GM13977 (cell line): Measurements from ENCODE around the gene GPC5.

Source experiments
- DNase-seq: peaks from one replicate; pipeline ENCODE4 v3.0.0; 2012; ENCODE audit warnings: low spot score
- in situ Hi-C: fragments of 300-500 bp; cut with MboI; formaldehyde crosslinking; loops from one replicate; pipeline ENCODE4 v1.12.0; 2022; ENCODE audit warnings: low sequenced_read_pairs, low pct_unique_long_range_greater_than_20kb, mixed read lengths, inconsistent platforms; ENCODE audit not compliant: unreplicated experiment
- TF ChIP-seq, protein P1 (sequence below): IDR thresholded peaks from 2 replicates; pipeline ENCODE4 v1.5.1; 2012; ENCODE audit warnings: mild to moderate bottlenecking, control low read depth; ENCODE audit not compliant: insufficient read depth; ENCODE audit errors: extremely low read depth, missing control alignments

GPC5 gene

DNA sequence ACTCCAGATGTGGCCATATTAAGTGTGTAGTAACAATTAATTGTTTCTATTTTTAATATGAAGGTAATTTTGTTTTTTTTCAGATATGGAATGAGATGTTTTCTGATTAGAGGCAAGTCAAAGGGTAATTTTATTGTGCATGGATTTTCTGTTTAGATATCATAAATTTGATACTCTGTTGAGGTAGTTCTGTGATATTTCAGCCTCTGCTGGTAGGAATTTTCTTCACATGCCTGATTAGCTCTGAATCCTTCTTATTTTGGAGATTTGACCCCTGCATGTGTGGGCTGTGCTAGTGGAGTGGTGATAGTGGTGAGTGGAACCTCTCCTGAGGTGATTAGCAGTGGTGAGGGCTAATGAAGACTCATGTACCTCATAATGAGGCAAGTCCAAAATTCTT, 301.4 kb downstream of the GPC5 start:
- DNase-seq = no peak
- TF ChIP-seq, protein P1, sequence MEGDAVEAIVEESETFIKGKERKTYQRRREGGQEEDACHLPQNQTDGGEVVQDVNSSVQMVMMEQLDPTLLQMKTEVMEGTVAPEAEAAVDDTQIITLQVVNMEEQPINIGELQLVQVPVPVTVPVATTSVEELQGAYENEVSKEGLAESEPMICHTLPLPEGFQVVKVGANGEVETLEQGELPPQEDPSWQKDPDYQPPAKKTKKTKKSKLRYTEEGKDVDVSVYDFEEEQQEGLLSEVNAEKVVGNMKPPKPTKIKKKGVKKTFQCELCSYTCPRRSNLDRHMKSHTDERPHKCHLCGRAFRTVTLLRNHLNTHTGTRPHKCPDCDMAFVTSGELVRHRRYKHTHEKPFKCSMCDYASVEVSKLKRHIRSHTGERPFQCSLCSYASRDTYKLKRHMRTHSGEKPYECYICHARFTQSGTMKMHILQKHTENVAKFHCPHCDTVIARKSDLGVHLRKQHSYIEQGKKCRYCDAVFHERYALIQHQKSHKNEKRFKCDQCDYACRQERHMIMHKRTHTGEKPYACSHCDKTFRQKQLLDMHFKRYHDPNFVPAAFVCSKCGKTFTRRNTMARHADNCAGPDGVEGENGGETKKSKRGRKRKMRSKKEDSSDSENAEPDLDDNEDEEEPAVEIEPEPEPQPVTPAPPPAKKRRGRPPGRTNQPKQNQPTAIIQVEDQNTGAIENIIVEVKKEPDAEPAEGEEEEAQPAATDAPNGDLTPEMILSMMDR = no peak
- in situ Hi-C loops = loop anchor here (25.0 kb wide), 1 partner anchor 313 kb away; the partner anchor contains the start of gene GPC5

DNA sequence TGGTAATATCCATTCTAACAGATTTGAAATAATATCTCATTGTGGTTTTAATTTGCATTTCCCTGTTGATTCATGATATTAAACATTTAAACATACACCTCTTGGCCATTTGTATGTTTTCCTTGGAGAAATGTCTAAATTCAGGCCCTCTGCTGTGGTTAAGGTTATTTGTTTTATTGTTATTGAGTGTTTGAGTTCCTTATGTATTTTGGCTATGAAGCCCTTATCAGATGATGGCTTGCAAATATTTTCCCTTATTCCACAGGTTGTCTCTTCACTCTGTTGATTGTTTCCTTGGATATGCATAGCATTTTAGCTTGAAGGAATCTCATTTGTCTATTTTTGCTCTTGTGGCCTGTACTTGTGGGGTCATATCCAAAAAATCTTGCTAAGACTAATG, 303.6 kb downstream of the GPC5 start:
- no peak for DNase-seq
- TF ChIP-seq, protein P1 = no peak
- in situ Hi-C loops = loop anchor here (25.0 kb wide), 1 partner anchor 315 kb away; the partner anchor contains the start of gene GPC5

DNA sequence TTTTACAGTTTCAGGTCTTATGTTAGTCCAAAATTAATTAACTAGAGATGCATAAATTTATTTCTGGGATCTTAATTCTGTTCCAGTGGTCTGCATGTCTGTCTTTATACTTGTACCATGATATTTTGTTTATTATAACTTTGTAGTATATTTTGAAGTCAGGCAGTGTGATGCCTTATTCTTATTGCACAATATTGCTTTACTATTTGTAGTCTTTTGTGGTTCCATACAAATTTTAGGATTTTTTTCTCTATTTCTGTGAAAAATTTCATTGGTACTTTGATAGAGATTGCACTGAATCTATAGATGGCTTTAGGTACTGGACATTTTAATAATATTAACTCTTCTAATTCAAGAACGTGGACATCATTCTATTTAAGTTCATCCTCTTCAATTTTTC, 304.0 kb downstream of the GPC5 start:
- in situ Hi-C loops = loop anchor here (25.0 kb wide), 1 partner anchor 315 kb away; the partner anchor contains the start of gene GPC5
- TF ChIP-seq, protein P1 = no peak
- DNase-seq = no peak

DNA sequence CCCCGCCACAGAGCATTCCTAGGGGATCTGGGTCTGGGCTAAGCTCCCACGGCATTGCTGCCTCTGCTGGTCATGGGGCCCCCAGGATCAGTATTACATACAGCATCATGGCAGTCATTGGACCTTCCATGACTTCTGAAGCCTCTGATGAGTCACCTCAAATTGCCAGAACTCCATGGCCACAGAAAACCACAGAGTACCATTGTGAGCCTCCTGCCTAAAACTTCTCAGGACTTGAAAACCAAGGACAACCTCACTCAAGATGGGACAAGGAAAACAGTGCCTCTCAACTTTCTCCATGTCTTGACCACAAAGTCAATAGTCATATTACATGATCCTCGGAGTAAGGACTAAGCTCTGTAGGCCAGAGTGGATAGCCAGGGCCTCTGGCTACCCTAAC, 306.0 kb downstream of the GPC5 start:
- in situ Hi-C loops = loop anchor here (25.0 kb wide), 1 partner anchor 317 kb away; the partner anchor contains the start of gene GPC5
- DNase-seq = no peak
- TF ChIP-seq, protein P1 = no peak

DNA sequence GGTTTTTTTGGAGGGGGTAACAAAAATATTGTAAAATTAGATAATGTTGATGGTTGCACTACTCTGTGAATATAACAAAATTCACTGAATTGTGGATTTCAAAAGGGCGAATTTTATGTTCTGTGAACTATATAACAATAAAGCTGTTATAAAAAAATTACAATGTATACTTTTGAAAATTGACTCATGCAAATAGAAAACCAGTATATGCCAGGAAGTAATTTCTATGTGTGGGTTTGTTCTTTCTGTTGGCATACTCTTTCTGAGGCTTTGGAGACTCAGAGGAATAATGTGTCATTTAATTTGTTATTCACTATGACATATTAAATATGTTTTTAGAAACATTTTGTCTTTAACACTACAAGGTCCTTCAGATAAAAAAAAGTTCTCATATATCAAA, 310.1 kb downstream of the GPC5 start:
- DNase-seq = no peak
- in situ Hi-C loops = loop anchor here (25.0 kb wide), 1 partner anchor 321 kb away; the partner anchor contains the start of gene GPC5
- TF ChIP-seq, protein P1 = no peak

DNA sequence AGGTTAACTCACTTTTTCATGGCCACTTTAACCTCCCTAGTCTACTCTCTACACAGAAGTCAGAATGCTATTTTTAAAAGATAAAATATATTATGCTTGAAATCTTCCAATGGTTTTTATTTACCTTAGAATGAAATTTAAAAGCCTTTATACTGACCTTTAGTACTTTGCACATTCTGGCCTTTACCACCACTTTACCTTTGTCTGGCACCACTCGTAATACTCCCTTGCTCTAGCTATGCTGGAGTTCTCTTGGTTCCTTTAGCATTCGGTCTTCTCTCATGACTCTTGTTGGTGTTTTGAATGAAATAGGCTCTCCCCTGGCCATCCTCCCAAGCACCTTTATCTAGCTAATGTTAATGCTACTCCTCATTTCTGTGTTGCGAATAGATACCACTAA, 310.8 kb downstream of the GPC5 start:
- DNase-seq = no peak
- TF ChIP-seq, protein P1 = no peak
- in situ Hi-C loops = loop anchor here (25.0 kb wide), 1 partner anchor 322 kb away; the partner anchor contains the start of gene GPC5
